ENCODE results near the gene GP2.

Gene GP2

DNA sequence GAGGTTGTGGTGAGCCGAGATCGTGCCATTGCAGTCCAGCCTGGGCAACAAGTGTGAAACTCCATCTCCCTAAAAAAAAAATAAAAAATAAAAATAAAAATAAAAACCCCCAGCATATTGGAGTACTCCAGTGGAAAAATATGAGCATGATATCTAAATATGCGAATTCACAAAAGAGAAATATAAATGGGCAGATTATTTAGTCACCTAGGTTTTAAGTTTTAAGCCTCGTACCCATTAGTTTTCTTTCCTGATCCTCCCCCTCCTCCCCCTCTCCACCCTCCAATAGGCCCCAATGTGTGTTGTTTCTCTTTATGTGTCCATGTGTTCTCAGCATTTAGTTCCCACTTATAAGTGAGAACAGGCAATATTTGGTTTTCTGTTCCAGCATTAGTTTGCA lies 62.3 kb downstream of the GP2 start:
- H3K4me3 ChIP-seq (ENCODE audit: low read depth, low read length) = no peak overlapping the region
- TF ChIP-seq, protein P1, sequence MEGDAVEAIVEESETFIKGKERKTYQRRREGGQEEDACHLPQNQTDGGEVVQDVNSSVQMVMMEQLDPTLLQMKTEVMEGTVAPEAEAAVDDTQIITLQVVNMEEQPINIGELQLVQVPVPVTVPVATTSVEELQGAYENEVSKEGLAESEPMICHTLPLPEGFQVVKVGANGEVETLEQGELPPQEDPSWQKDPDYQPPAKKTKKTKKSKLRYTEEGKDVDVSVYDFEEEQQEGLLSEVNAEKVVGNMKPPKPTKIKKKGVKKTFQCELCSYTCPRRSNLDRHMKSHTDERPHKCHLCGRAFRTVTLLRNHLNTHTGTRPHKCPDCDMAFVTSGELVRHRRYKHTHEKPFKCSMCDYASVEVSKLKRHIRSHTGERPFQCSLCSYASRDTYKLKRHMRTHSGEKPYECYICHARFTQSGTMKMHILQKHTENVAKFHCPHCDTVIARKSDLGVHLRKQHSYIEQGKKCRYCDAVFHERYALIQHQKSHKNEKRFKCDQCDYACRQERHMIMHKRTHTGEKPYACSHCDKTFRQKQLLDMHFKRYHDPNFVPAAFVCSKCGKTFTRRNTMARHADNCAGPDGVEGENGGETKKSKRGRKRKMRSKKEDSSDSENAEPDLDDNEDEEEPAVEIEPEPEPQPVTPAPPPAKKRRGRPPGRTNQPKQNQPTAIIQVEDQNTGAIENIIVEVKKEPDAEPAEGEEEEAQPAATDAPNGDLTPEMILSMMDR (IDR thresholded peaks at IDR 0.05; ENCODE audit: insufficient read depth, low read length, missing control alignments) = no peak
- POLR2A ChIA-PET = no interaction called here
- no peak for DNase-seq (ENCODE audit: low read depth, low spot score)
- CTCF ChIA-PET = no interaction called here

- ChIA-PET CTCF (no interaction called here), POLR2A (no interaction called here)
- DNase-seq (ENCODE audit: low read depth, low spot score) = no peak
- TF ChIP-seq, protein P1 (IDR thresholded peaks at IDR 0.05; ENCODE audit: insufficient read depth, low read length, missing control alignments) = no peak
- H3K4me3 ChIP-seq (ENCODE audit: low read depth, low read length) = no peak overlapping the region
These were observed 64.0 kb downstream of the GP2 start for GRCh38 chr16:20263138-20263855.

DNA sequence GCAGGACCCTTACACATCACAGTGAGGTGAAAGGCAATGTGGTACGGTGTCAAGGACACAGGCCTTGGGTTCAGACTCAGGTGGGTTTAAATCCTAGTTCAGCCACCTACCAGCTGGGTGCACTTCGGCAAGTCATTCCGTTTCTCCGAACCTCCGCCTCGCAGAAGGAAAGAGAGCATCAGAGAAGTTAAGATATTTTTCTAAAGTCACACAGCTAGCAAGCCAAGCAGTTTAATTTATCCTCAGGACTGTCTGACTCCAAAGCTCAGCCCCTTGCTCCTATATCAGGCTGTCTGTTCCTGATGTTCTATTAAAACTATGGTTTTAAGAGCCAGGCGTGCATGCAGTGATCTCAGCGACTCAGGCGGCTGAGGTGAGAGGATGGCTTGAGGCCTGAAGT lies 65.1 kb downstream of the GP2 start:
- DNase-seq (ENCODE audit: low read depth, low spot score) = no peak
- no peak overlapping the region for H3K4me3 ChIP-seq (ENCODE audit: low read depth, low read length)
- ChIA-PET CTCF (no interaction called here), POLR2A (no interaction called here)
- TF ChIP-seq, protein P1 (IDR thresholded peaks at IDR 0.05; ENCODE audit: insufficient read depth, low read length, missing control alignments) = no peak

DNA sequence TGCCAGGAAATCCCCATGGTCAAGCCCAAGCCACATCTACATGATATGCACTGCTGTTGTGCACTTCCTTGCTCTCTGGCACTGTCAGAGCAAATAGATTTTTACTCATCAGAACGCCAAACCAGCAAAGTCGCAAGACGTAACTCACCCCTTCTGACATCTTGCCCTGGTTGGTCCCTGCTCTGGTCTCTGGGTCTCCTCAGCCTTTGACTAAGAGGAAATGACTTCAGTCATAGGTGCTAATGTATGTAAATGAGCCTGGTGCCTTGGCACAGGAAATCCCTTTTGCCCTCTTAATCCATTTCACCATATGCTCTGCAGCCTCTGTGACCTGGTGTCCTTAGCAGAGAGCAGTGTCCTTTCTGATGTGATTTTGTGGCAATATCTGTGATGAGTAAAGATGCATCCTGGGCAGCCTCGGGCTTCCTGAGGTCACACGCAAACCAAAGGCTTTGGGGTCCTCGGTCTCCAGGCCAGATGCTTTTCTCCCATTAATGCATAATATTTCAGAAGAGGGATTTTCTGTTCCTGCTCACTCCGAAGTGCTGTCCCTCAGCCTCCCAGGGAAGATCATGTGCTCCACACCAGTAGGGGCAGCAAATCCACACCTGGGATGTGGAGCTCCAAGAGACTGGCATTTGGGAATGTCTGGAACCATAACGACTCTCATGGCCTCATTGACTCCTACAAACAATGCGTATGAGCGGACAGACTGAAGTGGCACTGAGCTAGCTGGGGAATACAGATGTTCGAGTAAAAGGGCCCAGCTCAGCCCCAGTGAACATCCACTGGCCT lies 66.9 kb downstream of the GP2 start:
- H3K4me3 ChIP-seq (ENCODE audit: low read depth, low read length) = no peak overlapping the region
- ChIA-PET POLR2A (no interaction called here), CTCF (no interaction called here)
- DNase-seq (ENCODE audit: low read depth, low spot score) = no peak
- TF ChIP-seq, protein P1 (IDR thresholded peaks at IDR 0.05; ENCODE audit: insufficient read depth, low read length, missing control alignments) = no peak
